DND-41 (cell line): Measurements from ENCODE around the gene MTFR1L.

Experiments
- CTCF ChIP-seq: IDR thresholded peaks from 2 replicates; pipeline ENCODE4 v1.5.1; 2012; ENCODE audit warnings: borderline replicate concordance, low read length, moderate library complexity, mild to moderate bottlenecking; ENCODE audit not compliant: poor library complexity, severe bottlenecking; ENCODE audit errors: extremely low read depth
- EZH2 ChIP-seq: IDR thresholded peaks from 3 replicates; pipeline ENCODE4 v1.6.1; 2012; ENCODE audit warnings: borderline replicate concordance, low read depth, mild to moderate bottlenecking, moderate library complexity, low read length, inconsistent platforms; ENCODE audit not compliant: severe bottlenecking

- TF ChIP-seq CTCF (no peak), EZH2 (no peak)
Observed at GRCh38 chr1:25774206-25774803, 45.4 kb upstream of the MTFR1L start.
